OCI-LY7 (cell line): ENCODE results near the gene FAM200B. TPM values are rescaled to one million over a fixed set of nuclear protein-coding genes. Genes with fewer than 3 reads are reported as not detected.

Experiments used
- BruUV-seq: library from RNA; stranded (reverse); fragments of 400-500 nt; replicated peaks from 2 replicates; lab custom pipeline; 2021; lab: Mats Ljungman, UMichigan
- CTCF ChIA-PET: fragments of 300-600 bp; sonication (Branson Sonifier 250); formaldehyde crosslinking; loops from one replicate; lab custom pipeline; 2022; ENCODE audit warnings: antibody characterized with exemption; ENCODE audit not compliant: unreplicated experiment; lab: Charles Lee
- POLR2A ChIA-PET: fragments of 300-600 bp; sonication (Branson Sonifier 250); formaldehyde crosslinking; loops from one replicate; lab custom pipeline; 2022; ENCODE audit warnings: antibody characterized with exemption; lab: Charles Lee
- DNase-seq: peaks from one replicate; pipeline ENCODE4 v3.0.0-alpha.2; 2015; ENCODE audit warnings: low spot score
- H2AFZ ChIP-seq: fragments of 200-600 bp; sonication (generic), shearing (Covaris generic); 2 replicates; pipeline ENCODE4 v1.6.1; 2014; ENCODE audit warnings: mild to moderate bottlenecking, antibody characterized with exemption, low read length, moderate library complexity
- H3K27ac ChIP-seq: fragments of 200-600 bp; sonication (generic); 2 replicates; pipeline ENCODE4 v1.5.1; 2014; ENCODE audit warnings: mixed run types, low read depth, mild to moderate bottlenecking, moderate library complexity, low read length, inconsistent platforms; ENCODE audit not compliant: poor library complexity, severe bottlenecking
- H3K36me3 ChIP-seq: fragments of 200-600 bp; sonication (generic); 2 replicates; pipeline ENCODE4 v1.6.1; 2014; ENCODE audit warnings: mild to moderate bottlenecking, antibody characterized with exemption, low read length, moderate library complexity, mixed read lengths; ENCODE audit not compliant: insufficient read depth
- H3K4me1 ChIP-seq: fragments of 200-600 bp; sonication (generic); 2 replicates; pipeline ENCODE4 v1.5.1; 2014; ENCODE audit warnings: mild to moderate bottlenecking, low read length; ENCODE audit not compliant: insufficient read depth, poor library complexity, severe bottlenecking
- H3K4me2 ChIP-seq: fragments of 200-600 bp; sonication (generic); 2 replicates; pipeline ENCODE4 v1.6.1; 2014; ENCODE audit warnings: mild to moderate bottlenecking, low read length
- H3K4me3 ChIP-seq: fragments of 200-600 bp; sonication (generic); 2 replicates; pipeline ENCODE4 v1.5.1; 2014; ENCODE audit warnings: mild to moderate bottlenecking, low read depth, low read length; ENCODE audit not compliant: poor library complexity, severe bottlenecking
- H3K79me2 ChIP-seq: fragments of 200-600 bp; sonication (generic); 2 replicates; pipeline ENCODE4 v1.6.1; 2016; ENCODE audit warnings: low read depth, mild to moderate bottlenecking, low read length, moderate library complexity, mixed read lengths; ENCODE audit not compliant: insufficient read depth
- H3K9me2 ChIP-seq: fragments of 200-600 bp; sonication (generic); 2 replicates; pipeline ENCODE4 v1.6.1; 2016; ENCODE audit warnings: mild to moderate bottlenecking, low read length, mixed read lengths; ENCODE audit not compliant: insufficient read depth
- H3K9me3 ChIP-seq: fragments of 200-600 bp; sonication (generic); 2 replicates; pipeline ENCODE4 v1.6.1; 2014; ENCODE audit warnings: mild to moderate bottlenecking, mixed run types, low read length, mixed read lengths
- H4K20me1 ChIP-seq: fragments of 200-600 bp; sonication (generic); 2 replicates; pipeline ENCODE4 v1.6.1; 2014; ENCODE audit warnings: mild to moderate bottlenecking, antibody characterized with exemption, low read length, moderate library complexity, mixed read lengths; ENCODE audit not compliant: insufficient read depth
- EZH2phosphoT487 ChIP-seq: fragments of 200-600 bp; sonication (generic); IDR thresholded peaks from 2 replicates; pipeline ENCODE4 v1.6.1; 2018; ENCODE audit warnings: low read depth, borderline replicate concordance, mild to moderate bottlenecking, mixed run types, antibody characterized with exemption, low read length, moderate library complexity, mixed read lengths
- intact Hi-C: fragments of 100-400 bp; cut with micrococcal nuclease; formaldehyde crosslinking; loops from one replicate; pipeline ENCODE4 v1.10.0; 2022; ENCODE audit not compliant: unreplicated experiment
- total RNA-seq, 2 experiments: library from RNA; depleted of rRNA in 1 of 2; stranded (reverse); fragments of >200 nt in 1 of 2; shearing (Covaris generic) in 1 of 2; gene quantifications; 2 replicates each; pipeline ENCODE4 v1.2.3, GENCODE V29; 2014 to 2022
- TF ChIP-seq, protein P1 (sequence below): fragments of 200-600 bp; sonication (generic); conservative IDR thresholded peaks from 2 replicates; pipeline ENCODE4 v1.5.1; 2014; ENCODE audit warnings: mild to moderate bottlenecking, antibody characterized with exemption, low read length, moderate library complexity, mixed read lengths

Gene FAM200B
- total RNA-seq, 2 experiments from 2014 or later: 11.5 to 25.0 TPM

DNA sequence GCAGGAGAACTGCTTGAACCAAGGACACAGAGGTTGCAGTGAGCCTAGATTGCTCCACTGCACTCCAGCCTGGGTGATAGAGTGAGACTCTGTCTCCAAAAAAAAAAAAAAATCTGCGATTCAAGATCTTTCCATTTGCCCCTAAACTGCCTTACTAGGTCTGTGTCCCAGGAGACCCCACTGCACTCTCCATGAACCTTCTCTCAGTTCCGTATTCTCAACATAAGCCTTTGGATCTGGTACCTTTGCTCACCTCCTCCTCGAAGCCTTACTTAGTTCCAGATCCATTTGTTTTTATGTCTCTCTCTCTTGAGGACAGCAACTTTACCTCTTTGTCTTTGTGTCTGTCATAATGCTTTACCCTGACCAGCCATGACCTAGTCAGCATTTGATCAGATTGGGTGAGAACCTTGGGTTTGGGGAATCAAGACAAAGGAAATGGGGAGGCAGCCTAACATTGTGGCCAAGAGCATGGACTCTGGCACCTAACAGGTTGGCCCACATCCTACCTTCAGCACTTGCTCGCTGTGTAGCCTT, 55.0 kb downstream of the FAM200B start:
- Histone ChIP-seq H2AFZ (no peak overlapping the region), H3K9me2 (no peaks in the 10 kb centered on the region), H3K27ac (no peak overlapping the region), H3K79me2 (no peaks in the 10 kb centered on the region), H3K4me1 (peaks cover 9% of the 10 kb centered on the region), H4K20me1 (no peaks in the 10 kb centered on the region), H3K36me3 (no peaks in the 10 kb centered on the region), H3K9me3 (peaks cover 8% of the 10 kb centered on the region; the same call in 1 of the 2 replicates), H3K4me2 (no peak overlapping the region), H3K4me3 (no peak overlapping the region)
- no TSS peak for BruUV-seq
- intact Hi-C loops: no loop called here
- no peak for TF ChIP-seq EZH2phosphoT487
- TF ChIP-seq, protein P1, sequence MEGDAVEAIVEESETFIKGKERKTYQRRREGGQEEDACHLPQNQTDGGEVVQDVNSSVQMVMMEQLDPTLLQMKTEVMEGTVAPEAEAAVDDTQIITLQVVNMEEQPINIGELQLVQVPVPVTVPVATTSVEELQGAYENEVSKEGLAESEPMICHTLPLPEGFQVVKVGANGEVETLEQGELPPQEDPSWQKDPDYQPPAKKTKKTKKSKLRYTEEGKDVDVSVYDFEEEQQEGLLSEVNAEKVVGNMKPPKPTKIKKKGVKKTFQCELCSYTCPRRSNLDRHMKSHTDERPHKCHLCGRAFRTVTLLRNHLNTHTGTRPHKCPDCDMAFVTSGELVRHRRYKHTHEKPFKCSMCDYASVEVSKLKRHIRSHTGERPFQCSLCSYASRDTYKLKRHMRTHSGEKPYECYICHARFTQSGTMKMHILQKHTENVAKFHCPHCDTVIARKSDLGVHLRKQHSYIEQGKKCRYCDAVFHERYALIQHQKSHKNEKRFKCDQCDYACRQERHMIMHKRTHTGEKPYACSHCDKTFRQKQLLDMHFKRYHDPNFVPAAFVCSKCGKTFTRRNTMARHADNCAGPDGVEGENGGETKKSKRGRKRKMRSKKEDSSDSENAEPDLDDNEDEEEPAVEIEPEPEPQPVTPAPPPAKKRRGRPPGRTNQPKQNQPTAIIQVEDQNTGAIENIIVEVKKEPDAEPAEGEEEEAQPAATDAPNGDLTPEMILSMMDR: no peak
- ChIA-PET CTCF (interaction anchor here (1.0 kb wide), 1 partner anchor 146 kb away, joined by 3 read pairs; no protein-coding TSS in a partner anchor), POLR2A (no interaction called here)
- no peak for DNase-seq

DNA sequence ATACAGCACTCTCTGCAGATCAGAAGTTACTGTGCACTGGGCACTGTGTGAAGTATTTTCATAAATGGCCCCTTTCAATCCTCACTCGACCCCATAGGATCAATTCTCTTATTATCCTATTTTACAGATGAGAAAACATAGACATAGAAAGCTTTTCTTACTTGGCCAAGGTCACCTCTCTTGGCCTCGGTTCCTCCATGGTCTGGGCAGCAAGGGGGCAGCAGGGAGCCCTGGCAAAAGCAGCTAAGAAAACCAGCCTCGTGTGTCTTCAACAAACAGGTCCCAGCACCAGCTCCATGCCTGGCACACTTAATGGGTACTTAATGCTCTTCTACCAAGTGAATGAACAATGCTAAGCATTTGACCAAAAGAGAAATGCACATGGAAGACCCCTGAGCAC, 55.6 kb downstream of the FAM200B start:
- intact Hi-C loops: no loop called here
- no peak overlapping the region for H3K27ac ChIP-seq
- H4K20me1 ChIP-seq: no peaks in the 10 kb centered on the region
- no peaks in the 10 kb centered on the region for H3K9me2 ChIP-seq
- no TSS peak for BruUV-seq
- peaks cover 13% of the 10 kb centered on the region; the same call in 1 of the 2 replicates for H3K9me3 ChIP-seq
- DNase-seq: no peak
- ChIA-PET POLR2A (interaction anchor here (0.6 kb wide), 1 partner anchor 35 kb away, joined by 3 read pairs; no protein-coding TSS in a partner anchor), CTCF (interaction anchor here (1.0 kb wide), 1 partner anchor 145 kb away, joined by 3 read pairs; no protein-coding TSS in a partner anchor)
- TF ChIP-seq EZH2phosphoT487: no peak
- TF ChIP-seq, protein P1: peak; percentile 54
- H3K36me3 ChIP-seq: no peaks in the 10 kb centered on the region
- no peak overlapping the region for H3K4me2 ChIP-seq
- H3K4me3 ChIP-seq: no peak overlapping the region
- no peak overlapping the region for H2AFZ ChIP-seq
- no peaks in the 10 kb centered on the region for H3K79me2 ChIP-seq
- H3K4me1 ChIP-seq: peaks cover 9% of the 10 kb centered on the region

DNA sequence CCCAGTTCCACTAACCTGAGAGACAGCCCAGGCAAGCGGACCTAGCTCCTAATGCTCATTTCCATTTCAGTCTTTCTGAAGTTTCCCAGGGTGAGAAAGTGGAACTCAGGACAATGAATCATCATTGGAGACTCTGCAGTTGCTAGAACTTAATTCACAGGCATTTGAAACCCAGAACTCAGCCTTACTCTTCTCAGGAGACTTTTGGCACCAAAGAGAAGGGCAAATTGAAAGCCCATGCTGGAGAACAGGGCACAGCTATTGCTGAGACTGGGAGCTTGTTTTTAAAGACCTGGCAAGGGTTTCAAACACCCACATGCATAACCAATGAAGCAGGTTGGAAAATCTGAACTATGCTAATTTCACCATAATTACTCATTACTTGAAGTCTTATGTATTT, 57.2 kb downstream of the FAM200B start:
- TF ChIP-seq EZH2phosphoT487: no peak
- TF ChIP-seq, protein P1: no peak
- Histone ChIP-seq H4K20me1 (no peaks in the 10 kb centered on the region), H3K9me2 (no peaks in the 10 kb centered on the region), H3K27ac (no peak overlapping the region), H3K79me2 (no peaks in the 10 kb centered on the region), H3K9me3 (peaks cover 25% of the 10 kb centered on the region; the same call in 1 of the 2 replicates), H3K4me2 (no peak overlapping the region), H2AFZ (no peak overlapping the region), H3K36me3 (peaks cover 4% of the 10 kb centered on the region; the same call in 1 of the 2 replicates), H3K4me1 (peaks cover 9% of the 10 kb centered on the region), H3K4me3 (no peak overlapping the region)
- ChIA-PET CTCF (no interaction called here), POLR2A (interaction anchor here (0.6 to 1.2 kb wide), 5 partner anchors 9 to 1053 kb away, joined by 3 to 7 read pairs (median 4); no protein-coding TSS in a partner anchor)
- BruUV-seq: no TSS peak
- DNase-seq: no peak
- intact Hi-C loops: no loop called here
